GM19023 (cell line): ENCODE data around the gene WDR86.

Source experiments
- ATAC-seq: cut with Tn5 transposase; IDR thresholded peaks from one replicate; pipeline ENCODE4 v1.9.1; 2021; ENCODE audit warnings: mild to moderate bottlenecking, moderate library complexity; ENCODE audit not compliant: unreplicated experiment

WDR86 gene

DNA sequence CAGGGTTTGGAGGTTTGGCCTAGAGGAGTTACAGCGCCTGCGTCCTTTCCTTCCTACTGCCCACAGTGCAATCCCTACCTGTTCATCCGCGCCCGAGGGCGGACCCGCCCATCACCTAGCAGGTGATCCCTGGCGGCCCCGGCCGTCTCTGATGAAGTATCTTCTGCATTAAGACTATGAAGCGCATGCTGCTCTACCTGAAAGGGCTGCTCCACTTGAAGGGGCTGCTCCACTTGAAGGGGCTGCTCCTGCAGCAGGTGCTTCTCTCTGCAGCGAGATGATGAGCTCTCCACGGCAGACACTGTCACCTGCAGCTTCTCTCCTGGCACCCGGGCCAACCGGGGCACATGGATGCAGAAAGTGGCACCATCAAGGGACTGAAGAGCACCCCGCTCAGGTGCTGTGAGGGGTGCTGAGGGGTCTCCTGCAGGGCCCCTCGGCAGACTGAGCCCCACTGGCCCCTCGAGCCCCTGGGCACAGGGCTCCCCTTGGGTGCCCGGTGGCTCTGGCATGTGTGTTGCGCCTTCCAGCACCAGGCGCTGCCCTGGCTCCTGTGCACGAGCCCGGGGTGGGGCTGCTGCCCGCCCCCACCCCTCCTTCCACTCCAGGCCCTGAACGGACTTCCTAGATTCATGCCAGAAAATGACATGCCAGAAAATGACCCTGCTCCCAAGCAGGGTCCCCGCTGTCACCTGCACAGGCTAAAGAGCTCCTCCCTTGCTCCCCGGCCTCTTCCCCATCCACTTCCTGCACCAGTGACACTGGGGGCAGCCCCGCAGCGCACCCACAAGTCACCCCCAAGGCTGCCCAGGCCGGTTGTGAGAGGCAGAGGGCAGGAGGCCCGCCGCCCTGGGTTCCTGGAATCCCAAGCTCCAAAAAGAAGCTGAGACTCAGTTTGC, 29.4 kb downstream of the WDR86 start:
- ATAC-seq, result no peak

DNA sequence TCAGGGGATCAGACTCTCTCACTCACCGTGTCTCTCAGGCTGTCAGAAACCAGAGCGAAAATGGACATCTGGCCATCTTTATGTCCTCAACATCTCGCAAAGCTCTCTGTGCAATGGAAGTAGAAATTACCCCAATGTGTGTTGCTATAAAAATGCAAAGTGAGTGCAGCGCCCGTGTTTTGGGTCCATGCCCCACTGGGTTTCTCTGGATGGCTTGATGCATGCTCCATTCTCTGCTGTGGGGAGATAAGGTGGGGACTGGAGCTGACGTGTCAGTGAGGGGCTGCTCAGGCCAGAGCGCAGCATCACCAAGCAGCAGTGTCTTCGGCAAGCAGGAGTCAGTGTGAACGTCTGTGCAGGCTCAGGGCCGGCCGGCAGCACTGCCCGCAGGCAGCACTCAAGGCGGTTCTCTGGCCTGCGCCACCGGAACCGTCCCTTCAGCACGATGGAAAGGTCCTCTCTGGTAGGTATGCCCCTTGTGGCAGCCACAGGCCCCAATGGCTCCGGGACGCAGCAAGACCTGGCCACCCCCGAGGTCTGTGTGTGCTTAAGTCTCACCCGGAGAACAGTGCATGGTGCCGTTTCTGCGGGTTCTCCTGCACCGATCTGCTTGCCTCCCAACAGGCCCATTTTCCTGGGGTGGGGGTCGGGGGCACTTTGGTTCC, 30.2 kb downstream of the WDR86 start:
- ATAC-seq, result no peak

DNA sequence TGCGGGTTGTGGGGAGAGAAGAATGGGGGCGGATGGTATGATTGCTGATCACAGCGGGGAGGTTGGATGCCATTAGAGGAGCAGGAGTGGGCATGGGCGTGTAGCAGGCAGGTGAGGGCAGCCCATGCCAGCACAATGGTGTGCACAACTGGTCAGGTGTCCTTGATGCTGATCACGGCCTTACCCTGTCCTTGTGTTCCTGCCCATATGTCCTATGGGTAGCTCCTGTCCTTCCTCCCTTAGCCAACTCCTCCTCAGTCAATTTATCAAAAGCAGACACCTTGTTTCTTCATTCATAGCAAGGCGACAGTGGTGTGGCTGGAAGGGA, 30.7 kb downstream of the WDR86 start:
- no peak for ATAC-seq

DNA sequence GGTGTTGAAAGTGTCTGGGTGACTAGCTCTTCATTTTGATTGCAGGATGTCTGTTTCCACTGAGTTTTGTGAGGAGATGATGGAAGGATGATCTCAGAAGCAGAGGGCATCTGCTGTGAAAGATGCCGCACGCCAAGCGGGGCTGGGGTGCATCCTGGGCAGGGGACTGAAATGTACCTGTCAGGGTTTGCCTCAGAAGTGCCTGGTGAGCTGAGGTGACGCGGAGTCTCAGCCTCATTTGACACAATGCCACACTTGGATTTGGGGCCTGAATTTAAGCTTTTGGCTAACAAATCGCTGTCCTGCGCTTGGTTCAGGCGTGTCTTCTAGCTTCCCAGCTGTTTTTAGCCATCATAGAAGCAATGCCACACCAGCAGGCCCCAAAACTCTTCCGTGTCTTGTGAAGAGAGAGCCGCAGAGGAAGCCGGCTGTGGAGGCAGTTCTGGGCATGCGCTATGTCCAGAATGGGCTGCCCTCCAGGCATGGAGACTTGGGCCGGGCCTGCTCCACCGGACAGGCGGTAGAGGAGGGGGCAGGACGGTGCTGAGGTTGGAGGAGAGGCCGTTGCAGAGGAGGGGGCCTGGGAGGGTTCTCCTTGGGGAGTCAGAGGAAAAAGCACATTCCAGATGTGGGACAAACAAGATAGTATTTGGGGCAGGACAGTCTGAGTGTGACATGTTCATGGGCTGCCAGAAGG, 31.2 kb downstream of the WDR86 start:
- ATAC-seq, result no peak

DNA sequence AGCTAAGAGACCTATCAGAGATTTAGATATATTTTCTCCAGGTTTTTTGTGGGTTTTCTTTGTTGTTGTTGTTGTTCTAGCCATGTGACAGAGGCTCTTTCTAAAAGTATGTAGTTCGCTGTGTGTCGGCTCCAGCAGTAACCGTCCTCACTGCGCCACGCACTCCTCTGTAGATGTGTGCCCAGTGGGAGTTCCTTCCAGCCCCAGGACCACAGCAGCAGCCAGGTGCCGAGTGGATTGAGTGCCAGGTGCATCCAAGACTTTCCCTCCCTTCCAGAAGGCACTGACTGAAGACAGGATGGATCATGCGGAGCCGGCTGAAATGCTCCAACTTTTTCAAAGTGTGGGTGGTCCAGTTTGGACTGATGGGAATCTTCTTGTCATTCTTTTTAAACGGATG, 31.8 kb downstream of the WDR86 start:
- ATAC-seq, result no peak

DNA sequence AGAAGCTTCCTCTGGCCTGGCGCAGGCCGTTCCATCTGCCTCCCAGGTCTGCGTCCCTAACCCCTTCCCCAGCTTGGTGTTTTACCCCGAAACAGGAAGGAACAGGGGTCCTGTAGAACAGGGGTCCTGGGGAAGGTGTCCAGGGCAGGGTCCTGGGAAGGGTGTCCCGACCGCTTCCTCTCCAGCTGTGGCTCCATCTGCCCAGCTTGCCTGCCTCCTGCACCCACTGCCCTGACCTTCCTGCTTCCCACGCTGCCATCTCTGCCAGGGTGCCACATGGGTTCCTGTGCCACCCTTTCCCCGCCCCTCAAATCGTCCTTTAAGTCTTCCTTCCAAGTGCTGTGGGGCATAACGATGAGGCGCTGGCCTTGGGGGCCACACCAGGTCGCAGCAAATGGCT, 32.4 kb downstream of the WDR86 start:
- ATAC-seq, result no peak

DNA sequence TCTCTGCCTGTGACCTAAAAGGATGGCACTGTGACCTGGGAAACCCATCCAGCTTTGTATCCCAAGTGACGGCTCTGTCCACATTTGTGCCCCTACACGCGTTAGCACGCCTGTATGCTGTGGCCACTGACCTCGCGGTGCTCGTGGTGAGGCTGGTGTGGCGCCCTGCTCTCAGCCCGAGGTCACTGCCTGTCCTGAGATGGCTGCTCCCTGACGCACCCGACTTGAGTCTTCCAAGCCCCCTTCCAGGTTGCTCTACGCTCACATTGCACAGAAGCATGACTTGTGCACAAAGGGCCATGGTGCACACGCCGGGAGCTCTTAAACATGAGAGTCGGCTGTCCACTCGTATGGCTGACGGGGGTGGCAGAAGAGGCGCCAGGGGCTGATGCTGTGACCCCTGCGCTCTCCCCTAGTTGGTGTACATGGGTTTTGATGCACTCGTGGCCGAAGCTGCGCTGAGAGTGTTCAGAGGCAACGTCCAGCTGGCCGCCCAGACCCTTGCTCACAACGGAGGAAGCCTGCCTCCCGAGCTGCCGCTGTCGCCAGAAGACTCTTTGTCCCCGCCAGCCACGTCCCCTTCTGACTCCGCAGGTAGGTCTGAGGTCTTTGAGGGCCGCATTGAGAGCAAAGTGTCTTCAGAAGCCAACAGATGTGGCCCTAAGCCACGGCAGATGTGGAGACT, 33.5 kb downstream of the WDR86 start:
- no peak for ATAC-seq

DNA sequence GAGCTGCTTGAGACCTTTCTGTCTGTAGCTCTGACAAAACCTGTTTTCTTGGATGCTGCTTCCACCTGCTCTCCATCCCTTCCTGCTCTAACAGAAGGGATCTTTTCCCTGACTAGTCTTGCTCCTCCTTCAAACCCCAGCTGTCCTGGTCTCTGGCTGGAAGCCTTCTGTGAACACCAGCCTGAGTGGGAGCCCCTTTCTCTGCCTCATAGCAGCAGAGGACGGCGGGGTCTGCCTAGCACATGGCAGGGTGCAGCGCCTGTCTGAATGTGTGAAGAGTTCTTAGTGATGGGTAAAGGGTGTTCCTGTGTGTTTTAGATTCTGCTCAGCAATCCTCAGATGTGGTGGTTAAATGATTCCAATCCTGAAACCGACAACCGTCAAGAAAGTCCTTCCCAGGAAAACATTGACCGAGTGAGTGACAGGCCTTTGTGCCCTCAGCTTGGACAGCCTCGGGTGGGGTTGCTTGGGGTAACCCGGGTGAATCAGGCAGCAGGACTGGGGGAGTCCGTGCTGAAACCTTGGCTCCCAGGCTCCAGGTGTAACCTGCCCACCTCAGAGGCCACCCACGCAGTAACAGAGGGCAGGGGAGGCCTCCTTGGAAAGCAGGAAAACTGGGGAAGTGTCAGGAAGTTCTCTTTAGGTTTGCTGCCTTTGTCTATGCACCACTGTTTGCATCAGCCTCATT, 34.2 kb downstream of the WDR86 start:
- no peak for ATAC-seq

DNA sequence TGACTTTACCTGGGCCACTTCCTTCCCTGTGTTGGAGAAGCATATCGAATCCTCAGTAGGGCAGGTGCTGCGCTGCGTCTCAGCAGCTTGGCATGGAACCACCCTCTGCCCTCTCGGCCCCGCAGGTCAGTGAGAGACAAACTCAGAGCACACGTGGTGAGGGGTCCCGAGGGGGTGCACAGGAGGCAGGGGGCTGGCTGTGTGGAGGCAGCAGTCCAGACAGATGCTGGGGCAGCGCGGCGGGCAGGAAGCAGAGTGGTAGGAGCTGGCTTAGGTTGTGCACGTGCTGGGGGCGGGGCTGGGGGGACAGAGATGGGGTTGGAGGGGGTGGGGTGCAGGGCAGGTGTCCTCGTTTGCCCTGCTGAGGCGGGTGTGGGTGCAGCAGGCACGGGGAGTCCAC, 35.1 kb downstream of the WDR86 start:
- ATAC-seq, result no peak

DNA sequence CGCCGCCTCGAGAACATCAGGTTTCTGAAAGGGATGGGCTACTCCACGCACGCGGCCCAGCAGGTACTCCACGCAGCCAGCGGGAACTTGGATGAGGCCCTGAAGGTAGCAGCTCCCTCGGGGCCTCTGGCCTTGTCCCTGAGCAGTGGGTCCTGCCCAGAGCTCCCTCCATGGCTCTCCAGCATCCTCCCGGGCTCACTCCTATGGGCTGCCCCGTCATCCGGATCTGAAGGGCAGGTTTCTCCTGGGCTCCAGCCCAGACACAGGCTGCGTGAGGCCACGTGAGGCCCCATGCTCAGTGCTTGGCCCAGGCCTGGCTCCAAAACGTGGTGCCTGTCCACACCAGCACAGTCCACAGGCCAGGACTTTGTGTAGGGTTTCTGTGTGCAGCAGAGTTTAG, 35.7 kb downstream of the WDR86 start:
- no peak for ATAC-seq

DNA sequence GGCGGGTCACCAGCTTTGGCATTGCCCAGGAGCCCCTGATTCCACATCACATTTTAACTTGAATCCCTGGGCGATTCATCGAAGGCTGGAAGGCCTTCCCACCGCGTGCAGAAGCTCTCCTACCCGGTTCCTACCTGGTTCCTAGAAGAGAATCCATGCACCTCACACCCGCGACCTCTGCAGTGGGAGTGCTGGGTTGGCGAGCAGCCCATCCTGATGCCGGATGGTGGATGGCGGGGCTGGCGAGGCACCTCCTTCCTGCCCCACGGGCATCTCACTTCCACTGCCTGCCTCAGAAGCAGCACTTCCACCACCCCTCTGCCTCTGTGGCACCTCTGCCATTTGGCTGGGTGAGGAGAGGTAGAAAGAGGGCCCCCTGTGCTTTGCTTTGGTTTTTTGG, 36.2 kb downstream of the WDR86 start:
- no peak for ATAC-seq

DNA sequence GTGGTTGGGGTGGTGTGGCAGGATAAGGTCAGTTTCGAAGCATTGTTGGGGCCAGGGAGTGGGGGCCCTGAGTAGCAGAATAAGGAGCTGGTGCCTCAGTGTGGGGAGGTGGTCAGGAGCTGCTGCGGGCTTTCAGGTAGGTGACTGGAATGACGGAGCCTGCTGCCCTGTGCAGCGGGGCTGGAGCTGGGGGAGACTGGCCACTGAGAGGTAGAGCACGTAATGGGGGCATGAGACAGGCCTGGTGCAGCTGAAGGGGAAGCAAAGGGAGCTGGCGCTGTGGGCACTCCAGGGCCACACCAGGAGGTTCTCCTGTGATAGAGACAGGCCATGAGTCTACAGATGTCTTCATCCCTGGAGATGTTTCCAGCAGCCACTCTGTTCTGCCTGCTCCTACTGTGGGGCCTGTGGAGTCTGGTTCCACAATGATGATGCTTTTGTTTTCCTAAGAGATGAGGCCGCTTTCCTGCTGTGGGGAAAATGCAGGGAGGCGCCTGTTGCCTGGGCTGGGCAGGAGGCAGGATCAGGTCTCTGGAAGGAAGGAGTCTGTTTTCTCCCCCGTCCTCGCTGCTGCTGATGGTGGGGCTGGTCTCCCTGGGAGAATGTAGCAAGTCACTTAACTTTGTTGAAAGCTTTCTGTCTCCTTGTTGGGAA, 37.1 kb downstream of the WDR86 start:
- no peak for ATAC-seq

DNA sequence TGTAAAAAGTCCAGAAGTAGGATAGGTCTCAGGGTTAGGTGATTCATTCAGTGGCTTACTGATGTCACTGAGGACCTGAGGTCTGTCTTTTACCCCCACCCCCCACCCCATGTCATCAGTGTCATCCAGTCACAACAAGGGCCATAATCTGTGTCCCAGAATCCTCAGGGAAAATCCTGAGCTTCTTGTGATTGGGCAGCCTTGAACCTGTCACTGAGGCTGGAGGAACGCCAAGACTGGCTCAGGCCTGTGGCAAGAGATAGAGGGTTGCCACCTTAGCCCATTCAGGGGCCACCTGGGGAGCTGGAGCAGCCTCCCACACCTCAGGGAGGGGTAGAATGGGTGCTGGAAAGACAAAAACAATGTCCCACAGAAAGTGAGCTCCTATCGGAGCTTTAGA, 38.6 kb downstream of the WDR86 start:
- ATAC-seq, result no peak

DNA sequence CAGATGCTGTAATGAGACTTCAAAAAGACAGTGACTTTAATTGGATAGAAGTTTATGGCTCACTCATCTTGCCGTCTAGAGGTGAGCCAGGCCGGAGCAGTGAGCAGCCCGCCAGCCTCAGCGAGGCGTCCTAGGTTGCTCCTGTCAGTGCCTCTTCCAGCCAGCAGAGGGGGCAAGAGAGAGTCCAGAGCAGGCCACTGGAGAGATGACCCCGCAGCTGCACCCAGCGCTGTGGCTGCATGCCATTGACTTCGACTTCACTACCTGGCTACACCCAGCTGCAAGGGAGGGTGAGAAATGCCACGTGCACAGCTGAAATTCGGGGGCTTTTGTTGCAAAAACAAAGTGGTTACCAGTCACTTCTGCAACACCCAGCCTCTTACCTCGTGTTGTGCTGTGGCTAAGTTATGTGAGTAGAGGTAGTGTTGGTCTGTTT, 41.7 kb downstream of the WDR86 start:
- ATAC-seq, result peak; percentile 97

DNA sequence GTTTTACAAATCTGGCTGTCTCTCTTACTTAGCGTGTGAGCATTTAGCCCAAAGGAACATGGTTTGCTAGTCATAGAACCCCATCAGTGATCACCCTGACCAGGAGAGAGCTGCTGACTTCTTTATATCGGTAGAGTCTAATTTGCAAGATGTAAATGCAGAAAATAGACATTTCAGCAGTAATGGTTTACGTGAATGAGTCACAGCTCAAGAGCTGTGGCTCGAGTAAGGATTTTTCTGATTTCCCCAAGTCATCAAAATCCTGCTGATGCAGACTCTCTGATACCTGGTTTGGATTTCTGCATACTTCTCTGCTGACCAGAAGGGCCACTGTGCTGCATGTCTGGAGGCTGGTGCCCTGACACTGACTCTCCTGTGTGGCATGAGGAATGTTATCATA, 42.6 kb downstream of the WDR86 start:
- no peak for ATAC-seq

DNA sequence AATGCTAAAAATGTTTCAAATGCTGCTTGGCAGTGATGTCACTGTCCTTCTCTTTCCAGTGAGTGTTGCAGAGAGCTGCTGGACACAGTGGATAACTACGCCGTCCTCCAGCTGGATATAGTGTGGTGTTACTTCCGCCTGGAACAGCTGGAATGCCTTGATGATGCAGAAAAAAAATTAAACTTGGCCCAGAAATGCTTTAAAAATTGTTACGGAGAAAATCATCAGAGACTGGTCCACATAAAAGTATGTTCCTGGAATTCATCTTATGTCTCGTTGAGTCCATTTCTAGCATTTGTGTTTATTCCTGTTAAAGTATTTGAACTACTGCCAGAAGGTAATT, 43.0 kb downstream of the WDR86 start:
- ATAC-seq, result no peak

DNA sequence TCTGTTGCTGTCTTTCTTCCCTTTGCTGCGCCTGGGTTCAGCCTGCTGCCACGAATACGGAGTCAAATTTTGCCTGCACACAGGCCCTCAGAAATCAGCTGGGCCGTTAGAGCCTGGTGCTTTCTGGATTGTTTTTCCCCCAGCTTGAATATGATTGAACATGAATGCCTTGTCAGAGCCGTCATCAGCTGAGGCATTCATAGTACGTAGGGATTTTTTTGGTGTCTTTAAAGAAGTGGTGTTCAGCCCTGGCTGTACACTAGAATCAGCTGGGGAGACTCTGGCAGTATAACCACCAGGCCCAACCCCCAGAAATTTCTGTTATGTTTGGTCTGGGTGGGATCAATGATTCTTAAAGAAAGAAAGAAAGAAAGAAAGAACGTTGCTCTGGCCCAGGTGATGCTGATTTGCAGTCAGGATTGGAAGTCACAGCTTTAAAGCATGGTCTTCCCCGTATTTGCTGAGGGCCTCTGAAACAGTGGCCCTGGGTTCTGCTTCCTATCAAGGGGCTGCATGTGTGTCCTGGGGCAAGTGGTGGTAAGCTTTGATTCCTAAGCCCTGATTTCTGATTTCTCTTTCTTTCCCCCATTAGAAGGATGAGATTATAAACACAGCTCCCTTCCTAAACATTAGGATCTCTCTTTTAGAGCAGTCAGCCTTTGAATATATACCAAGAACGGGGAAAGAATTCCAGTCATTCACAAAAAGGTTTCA, 43.5 kb downstream of the WDR86 start:
- ATAC-seq, result no peak

DNA sequence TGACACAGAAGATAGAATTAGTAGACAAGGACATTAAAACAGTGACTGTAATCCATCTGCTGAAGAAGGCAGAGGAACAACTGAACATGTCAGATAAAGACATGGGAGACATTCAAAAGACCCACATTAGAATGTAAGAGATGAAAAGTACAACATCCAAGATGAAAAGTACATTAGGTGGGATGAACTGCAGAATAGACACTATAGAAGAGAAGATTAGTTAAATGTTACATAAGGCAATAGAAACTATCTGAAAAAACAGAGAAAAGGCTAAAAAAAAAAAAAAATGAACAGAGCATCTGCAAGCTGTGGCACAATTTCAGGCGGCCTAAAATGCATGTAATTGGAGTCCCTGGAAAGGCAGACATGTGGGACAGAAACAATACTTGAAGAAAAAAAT, 46.7 kb downstream of the WDR86 start:
- no peak for ATAC-seq

DNA sequence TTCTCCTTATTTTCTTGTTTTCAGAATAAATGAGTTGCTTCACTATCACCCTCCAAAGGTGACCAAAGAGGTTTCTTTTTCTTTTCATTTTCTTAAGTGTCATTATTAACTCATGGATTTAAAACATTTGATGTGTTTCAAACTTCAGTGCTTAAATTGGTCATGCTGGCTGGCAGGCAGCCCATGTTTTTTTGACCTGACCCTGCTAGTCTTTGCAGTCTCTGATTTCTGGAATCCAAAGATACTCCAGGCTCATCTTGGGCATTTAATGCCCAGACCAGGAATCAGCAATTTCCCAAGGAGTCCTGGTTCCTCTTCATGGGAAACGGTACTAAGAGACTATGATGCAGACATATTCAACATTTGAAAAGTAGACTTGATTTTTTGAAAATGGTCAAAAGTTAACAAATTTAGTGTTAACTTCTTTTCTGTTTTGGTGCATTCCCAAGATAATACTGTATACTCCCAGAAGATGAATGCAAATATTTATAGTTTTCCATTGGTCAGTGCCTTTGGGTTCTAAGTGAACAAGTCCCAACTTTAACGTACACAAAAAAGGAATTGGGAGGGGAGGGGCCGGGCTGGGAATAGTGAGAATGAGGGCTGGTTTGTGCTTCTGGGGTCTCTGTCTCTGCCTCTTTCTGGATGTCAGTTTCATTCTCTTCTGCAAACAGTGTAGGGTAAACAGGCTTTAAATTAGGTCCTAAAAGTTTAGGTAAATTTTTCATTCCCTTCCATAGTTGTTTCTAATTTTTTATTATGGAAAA, 48.5 kb downstream of the WDR86 start:
- no peak for ATAC-seq
